Testis (tissue), 3 donors: Measurements from ENCODE around the gene NAPG. TPM values are rescaled to one million over a fixed set of nuclear protein-coding genes. Genes with fewer than 3 reads are reported as not detected.

Experiments used
- DNase-seq: peaks from one replicate; pipeline ENCODE4 v3.0.0-alpha.2; 2019
- H3K27ac ChIP-seq, 2 donors: fragments of 200-600 bp; sonication (generic); one replicate each; pipeline ENCODE4 v1.5.1; 2019
- H3K27me3 ChIP-seq: fragments of 200-600 bp; sonication (generic); one replicate; pipeline ENCODE4 v1.5.1; 2019
- H3K36me3 ChIP-seq: fragments of 200-600 bp; sonication (generic); one replicate; pipeline ENCODE4 v1.5.1; 2017; ENCODE audit warnings: low read depth; ENCODE audit errors: missing control alignments
- H3K4me1 ChIP-seq: fragments of 200-600 bp; sonication (generic); one replicate; pipeline ENCODE4 v1.5.1; 2019
- H3K4me3 ChIP-seq, 2 donors: fragments of 200-600 bp; sonication (generic); one replicate each; pipeline ENCODE4 v1.5.1; 2017 to 2019
- H3K9me3 ChIP-seq: fragments of 200-600 bp; sonication (generic); one replicate; pipeline ENCODE4 v1.5.1; 2017
- CTCF ChIP-seq, 3 experiments: fragments of 450-650 bp in 2 of 3; fragments of 200-600 bp in 1 of 3; sonication (generic) in 1 of 3; IDR thresholded peaks; one replicate each; pipeline ENCODE4 v1.5.1; 2016 to 2019; ENCODE audit warnings: antibody characterized with exemption in 3 of 3, mild to moderate bottlenecking in 2 of 3, moderate library complexity in 1 of 3
- POLR2A ChIP-seq: fragments of 450-650 bp; IDR thresholded peaks from one replicate; pipeline ENCODE4 v1.6.1; 2017; ENCODE audit warnings: antibody characterized with exemption, mild to moderate bottlenecking, moderate library complexity
- WGBS, 2 donors: methylation state at CpG; one replicate each; pipeline ENCODE4 v1.1.5; 2018; 5-methylcytosine and 5-hydroxymethylcytosine counted together
- intact Hi-C: fragments of 100-400 bp; cut with DNase I; formaldehyde crosslinking; loops from one replicate; pipeline ENCODE4 v1.15.1; 2023; ENCODE audit warnings: low total_unique reads
- polyA plus RNA-seq: library from polyadenylated mRNA; stranded (reverse); fragments of 350-450 nt; fragmentation: Illumina TruSeq; extraction: RNeasy Lipid Tissue Mini Kit (QIAGEN cat#74804); gene quantifications from one replicate; pipeline ENCODE4 v1.2.3, GENCODE V29; 2014; ENCODE audit warnings: low read depth, low replicate concordance; ENCODE audit not compliant: insufficient read depth
- total RNA-seq, 2 donors: library from RNA; depleted of rRNA; stranded (reverse); fragments of >200 nt; gene quantifications; one replicate each; pipeline ENCODE4 v1.2.3, GENCODE V29; 2016

The NAPG gene
- total and polyA plus RNA-seq, 3 donors from 2014 or later: 19.5 to 40.3 (median 33.5) TPM

- H3K4me3 ChIP-seq: no peak overlapping the region
- no peak for DNase-seq
- TF ChIP-seq CTCF (IDR thresholded peaks at IDR 0.05) (no peak), POLR2A (no peak)
- peaks cover 20% of the 10 kb centered on the region for H3K4me1 ChIP-seq
- no peaks in the 10 kb centered on the region for H3K9me3 ChIP-seq
- H3K27ac ChIP-seq: peak overlapping the region in 1 of 2 donors; percentile 51
- WGBS, 2 donors: 70 to 73% methylated on average over 6 to 9 of the region's 9 CpGs
- intact Hi-C loops: no loop called here
- H3K36me3 ChIP-seq: no peaks in the 10 kb centered on the region
- H3K27me3 ChIP-seq: no peaks in the 10 kb centered on the region
These were observed 44.0 kb upstream of the NAPG start for GRCh38 chr18:10481831-10482230.

- WGBS, 2 donors: 83 to 87% methylated on average over 10 to 11 of the region's 11 CpGs
- TF ChIP-seq POLR2A (no peak), CTCF (IDR thresholded peaks at IDR 0.05) (no peak)
- H3K4me1 ChIP-seq: peaks cover 13% of the 10 kb centered on the region
- DNase-seq: no peak
- intact Hi-C loops: no loop called here
- H3K36me3 ChIP-seq: no peaks in the 10 kb centered on the region
- no peaks in the 10 kb centered on the region for H3K27me3 ChIP-seq
- no peak overlapping the region for H3K4me3 ChIP-seq
- H3K27ac ChIP-seq: peak overlapping the region in 1 of 2 donors; percentile 51
- no peaks in the 10 kb centered on the region for H3K9me3 ChIP-seq
These were observed 43.4 kb upstream of the NAPG start for GRCh38 chr18:10482363-10482984.

GRCh38 chr18:10482985-10483949 lies 42.6 kb upstream of the NAPG start:
- intact Hi-C loops: no loop called here
- no peaks in the 10 kb centered on the region for H3K9me3 ChIP-seq
- DNase-seq: peak; percentile 67
- H3K27me3 ChIP-seq: no peaks in the 10 kb centered on the region
- 64 to 67% methylated on average over 18 to 20 of the region's 20 CpGs for WGBS, 2 donors
- H3K4me3 ChIP-seq: no peak overlapping the region
- TF ChIP-seq CTCF (IDR thresholded peaks at IDR 0.05) (no peak), POLR2A (no peak)
- no peaks in the 10 kb centered on the region for H3K36me3 ChIP-seq
- H3K4me1 ChIP-seq: peaks cover 13% of the 10 kb centered on the region
- peak overlapping the region in 1 of 2 donors; percentile 51 for H3K27ac ChIP-seq

- TF ChIP-seq POLR2A: no peak
- TF ChIP-seq CTCF (IDR thresholded peaks at IDR 0.05): no peak
- no peak for DNase-seq
- intact Hi-C loops: no loop called here
- Histone ChIP-seq H3K4me1 (peaks cover 13% of the 10 kb centered on the region), H3K36me3 (no peaks in the 10 kb centered on the region), H3K4me3 (no peak overlapping the region), H3K9me3 (no peaks in the 10 kb centered on the region), H3K27me3 (no peaks in the 10 kb centered on the region), H3K27ac (no peak overlapping the region)
- 95 to 97% methylated on average over 20 of the region's 20 CpGs for WGBS, 2 donors
These were observed 40.4 kb upstream of the NAPG start for GRCh38 chr18:10485475-10485874.
